Smooth muscle cell of the brain vasculature (primary cell): ENCODE data around the gene UBAC1.
"Not testable (repeated sequence)": the region's sequence is repeated elsewhere in the genome, so short reads cannot be mapped to it uniquely, and the experiment has no call there.

ENCODE experiments used
- DNase-seq: peaks from one replicate; pipeline ENCODE4 v3.0.0-alpha.2; 2012; ENCODE audit warnings: low read depth, low spot score

UBAC1 gene

DNA sequence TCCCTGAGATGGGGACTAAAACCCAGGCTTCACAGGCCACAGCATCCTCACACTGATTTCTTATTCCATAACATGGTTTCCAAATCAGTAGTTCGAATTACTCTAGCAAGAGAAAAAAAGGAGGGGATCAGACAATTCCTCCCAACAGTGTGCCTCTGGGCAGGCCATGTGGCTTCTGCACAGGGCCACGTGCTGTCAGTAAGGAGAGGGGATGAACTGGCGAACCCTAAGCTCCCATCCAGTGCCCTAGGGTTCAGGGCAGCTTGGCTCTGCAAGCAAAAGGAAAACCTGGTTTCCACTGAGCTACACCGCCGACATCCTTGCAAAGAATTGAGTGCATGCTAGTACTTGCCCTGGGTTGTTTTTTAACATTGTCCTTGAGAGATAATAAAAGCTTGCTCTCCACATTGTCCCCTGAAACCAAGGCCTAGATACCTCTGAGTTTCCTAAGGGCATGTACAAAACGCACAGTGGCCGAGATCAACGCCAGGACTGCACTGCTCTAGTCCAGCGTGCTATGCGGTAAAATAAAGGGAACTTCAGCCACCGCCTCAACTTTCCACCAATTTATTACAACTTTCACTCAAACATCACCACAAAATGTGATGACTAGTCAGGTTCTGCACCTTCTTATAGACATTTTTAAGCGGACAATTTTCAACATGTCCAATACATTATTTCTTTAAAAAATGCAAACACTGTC, 58.4 kb downstream of the UBAC1 start:
- no peak for DNase-seq

DNA sequence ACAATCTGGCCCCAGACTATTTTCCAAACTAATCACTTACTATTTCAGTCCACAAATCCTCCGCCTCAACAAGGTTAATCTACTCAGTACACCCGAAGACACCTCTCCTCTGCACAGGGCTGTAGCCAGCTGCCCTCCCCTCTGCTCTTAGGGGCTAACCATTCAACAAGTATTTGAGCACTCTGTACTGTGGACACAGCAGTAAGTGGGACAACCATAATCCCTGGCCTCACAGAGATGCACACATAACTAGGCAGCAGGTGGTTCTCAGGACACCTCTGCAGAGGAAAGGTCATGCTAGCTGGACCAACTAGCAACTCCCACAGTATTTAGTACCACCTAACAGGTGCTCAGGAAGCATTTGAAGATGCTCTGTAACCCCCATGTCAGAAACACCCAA, 59.3 kb downstream of the UBAC1 start:
- DNase-seq = no peak

DNA sequence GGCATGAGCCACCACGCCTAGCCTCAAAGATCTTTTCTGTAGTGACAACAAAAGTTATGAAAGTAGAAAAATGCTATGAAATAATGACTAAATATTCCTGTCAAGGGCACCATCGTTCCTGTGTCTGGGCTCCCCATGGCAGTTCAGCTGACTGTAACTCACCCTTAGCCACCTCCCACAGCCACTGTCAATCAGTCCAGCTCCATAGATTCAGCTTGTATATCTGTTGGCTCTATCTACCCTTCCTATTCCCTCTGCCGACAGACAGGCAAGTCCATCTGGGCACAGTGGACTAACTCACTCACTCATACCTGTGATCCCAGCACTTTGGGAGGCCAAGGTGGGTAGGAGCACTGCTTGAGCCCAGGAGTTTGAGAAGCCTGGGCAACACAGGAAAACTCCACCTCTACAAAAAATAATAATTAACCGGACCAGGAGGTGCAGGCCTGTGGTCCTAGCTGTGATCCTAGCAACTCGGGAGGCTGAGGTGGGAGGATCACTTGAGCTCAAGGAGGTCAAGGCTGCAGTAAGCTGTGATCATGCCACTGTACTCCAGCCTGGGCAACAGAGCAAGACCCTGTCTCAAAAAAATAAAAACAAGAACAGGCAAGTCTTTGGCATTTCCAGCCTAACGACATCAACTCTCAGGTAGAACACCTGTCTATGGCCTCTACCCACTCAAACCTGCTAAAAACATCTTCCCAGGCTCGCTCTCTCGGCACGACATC, 60.0 kb downstream of the UBAC1 start:
- no peak for DNase-seq

DNA sequence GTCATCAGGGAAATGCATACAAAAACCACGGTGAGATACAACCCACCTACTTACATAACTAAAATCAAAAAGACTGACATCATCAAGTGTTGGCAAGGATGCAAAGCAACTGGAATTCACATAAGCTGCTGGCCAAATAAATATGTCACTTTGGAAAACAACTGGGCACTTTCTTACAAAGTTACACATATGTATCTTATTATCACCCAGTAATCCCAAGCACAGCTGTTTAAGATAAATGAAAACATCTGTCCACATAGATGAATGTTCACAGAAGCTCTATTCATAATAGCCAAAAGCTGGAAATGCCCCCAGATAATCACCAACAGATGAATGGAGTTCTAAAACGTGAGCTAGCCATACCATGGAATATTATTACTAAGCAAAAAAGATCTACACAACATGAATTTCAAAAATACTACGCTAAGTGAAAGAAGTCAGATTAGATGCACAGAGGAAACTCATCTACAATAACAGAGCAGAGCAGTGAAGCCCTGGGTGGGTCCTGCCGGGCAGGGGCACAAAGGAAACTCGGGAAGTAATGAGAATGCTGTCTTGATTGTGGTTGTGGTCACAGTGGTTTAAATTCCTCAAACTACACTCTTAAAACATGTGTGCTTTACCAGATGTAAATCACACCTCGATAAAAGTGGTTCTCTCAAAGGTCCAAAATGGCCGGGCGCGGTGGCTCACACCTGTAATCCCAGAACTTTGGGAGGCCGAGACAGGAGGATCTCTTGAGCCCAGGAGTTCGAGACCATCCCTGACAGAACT, 62.4 kb downstream of the UBAC1 start:
- DNase-seq = no peak

DNA sequence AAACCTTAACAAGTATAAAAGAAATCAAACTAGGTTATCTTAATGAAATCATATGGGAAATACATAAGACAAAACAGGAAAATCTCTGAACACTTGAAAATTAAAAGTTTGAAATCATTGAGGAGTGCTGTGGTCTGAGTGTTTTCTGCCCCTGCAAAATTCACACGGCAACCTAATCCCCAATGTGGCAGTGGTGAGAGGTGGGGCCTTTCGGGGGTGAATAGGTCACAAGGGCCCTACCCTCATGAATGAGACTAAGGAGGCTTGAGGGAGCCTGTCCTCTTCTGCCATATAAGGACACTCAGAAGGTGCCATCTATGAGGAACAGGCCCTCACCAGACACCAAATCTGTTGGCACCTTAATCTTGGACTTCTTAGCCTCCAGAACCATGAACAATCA, 64.5 kb downstream of the UBAC1 start:
- DNase-seq = no peak

DNA sequence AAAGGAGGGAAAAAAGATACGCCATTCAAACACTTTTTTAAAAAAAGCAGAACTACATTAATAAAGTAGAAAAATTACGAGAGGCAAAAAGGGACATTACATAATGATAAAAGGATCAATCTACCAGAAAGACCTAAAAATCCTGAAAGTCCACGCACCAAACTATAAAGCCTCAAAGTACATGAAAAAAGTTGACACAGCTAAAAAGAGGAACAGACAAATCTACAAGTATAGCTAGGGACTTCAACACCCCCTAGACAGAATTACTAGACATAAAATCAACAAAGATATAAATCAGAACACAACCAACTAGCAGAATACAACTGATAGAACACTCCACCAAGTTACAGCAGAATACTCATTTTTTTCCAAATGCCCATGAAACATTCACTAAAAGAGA, 65.0 kb downstream of the UBAC1 start:
- DNase-seq = no peak

DNA sequence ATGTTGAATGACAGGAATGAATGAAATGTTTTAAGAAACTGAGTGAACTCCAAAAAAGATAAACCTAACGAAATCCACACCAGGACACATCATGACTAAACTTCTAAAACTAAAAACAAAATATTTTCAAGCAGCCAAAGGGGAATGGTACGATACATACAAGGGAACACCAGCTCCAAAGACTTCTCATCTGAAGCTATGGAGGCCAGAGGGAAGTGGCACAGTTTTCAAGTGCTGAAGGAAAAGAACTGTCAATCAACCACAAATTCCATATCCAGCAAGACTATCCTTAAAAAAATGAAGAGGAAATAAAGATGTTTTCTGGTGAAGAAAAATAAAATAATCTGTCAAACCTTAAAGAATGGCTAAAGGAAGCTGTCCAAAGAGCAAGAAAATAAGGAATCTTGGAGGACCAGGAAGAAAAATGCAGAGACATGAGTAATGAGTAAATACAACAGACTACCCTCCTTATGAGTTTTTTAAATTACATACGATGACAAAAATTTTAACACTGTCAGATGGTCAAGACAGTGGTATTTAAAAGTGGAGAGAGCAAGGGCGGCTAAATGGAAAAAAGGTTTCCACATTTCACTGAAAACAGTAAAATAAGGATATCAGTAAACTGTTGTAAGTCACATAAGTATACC, 65.8 kb downstream of the UBAC1 start:
- no peak for DNase-seq

DNA sequence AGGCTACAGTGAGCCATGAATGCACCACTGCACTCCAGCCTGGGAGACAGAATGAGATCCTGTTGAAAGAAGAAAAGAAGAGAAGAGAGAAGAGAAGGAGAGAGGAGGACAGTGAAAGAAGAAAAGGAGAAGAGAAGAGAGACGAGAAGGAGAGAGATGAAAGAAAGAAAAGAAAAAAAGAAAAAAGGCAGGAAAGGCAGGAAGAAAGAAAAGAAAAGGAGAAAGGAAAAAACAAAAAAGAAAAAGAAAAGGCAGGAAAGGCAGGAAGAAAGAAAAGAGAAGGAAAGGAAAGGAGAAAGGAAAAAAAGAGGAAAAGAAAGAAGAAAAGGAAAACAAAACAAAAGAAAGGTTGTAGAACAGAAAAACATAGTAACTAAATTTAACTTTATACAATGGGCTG, 68.1 kb downstream of the UBAC1 start:
- DNase-seq = no peak

DNA sequence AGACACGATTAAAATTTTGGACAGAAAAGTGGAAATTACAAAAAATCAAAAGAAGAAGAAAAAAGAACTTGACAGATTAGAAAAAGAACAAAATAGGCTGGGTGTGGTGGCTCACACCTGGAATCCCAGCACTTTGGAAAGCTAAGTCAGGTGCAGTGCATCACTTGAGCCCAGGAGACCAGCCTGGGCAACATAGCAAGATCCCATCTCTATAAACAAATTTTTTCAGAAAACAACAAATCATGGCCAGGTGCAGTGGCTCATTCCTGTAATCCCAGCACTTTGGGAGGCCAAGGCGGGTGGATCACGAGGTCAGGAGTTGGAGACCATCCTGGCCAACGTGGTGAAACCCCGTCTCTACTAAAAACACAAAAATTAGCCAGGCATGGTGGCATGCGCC, 68.8 kb downstream of the UBAC1 start:
- not testable (repeated sequence) for DNase-seq

DNA sequence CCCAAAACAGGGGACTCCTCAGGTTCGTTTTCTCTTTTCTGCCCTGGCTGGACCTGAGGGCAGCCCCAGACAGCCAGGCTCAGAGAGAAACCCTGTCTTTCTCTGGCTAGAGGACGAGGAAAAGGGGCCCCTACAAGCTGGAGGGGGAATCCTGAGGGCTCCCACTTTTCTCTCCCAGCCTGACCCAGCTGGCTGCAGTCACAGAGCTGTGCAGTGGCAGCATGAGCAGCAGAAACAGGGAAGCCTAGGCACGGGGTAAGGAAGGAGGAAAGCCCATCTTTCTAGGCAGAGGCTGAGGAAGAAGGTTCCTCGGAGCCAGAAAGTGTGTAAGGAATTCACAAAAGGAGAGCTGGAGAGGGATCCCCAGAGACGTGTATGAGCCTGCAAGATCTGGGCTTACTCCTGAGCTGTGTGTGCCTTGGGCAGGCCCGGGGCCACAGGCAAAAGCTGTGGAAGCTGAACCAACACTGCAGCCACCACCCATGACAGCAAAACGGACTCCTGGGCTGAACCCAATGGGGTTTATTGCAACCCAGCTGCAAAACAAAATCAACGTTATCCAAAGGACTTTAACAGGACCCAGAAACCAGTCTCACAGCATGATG, 70.0 kb downstream of the UBAC1 start:
- no peak for DNase-seq

DNA sequence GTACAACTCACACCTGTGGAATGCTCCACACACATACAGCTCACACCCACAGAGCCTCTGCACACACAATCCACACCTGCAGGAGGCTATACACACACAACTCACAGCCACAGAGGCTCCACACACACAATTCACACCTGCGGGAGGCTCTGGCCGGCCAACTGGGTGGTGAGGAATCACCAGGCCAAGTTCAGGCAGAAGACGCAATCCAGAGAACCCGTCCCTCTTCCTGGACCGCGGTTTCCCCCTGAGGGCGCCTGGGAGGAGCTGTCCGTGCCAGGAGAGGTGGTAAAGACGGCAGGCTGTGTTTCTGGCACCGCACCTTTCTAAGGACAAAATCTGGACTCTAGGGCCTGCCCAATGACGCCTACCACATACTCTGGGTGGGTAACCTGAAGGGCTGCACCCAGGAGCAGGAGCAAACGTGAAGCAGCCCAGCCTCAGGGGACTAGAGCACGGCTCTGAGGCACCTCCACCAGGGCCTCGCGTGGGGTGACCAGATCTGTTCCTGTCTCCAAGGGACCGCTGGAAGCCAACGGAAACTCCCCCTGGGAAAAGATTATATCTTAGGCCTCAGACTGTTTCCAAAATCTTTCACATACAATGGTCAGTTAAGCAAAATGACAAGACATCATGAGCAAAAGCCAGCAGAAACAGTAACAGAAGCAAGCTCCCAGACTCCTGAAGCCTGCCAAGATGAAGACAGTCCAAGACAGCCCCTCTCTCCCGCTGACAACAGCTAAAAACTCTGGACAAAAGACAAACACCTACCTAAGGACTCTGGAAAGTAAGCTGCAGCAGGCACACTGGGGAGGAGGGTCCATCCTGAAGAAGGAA, 70.8 kb downstream of the UBAC1 start:
- no peak for DNase-seq

DNA sequence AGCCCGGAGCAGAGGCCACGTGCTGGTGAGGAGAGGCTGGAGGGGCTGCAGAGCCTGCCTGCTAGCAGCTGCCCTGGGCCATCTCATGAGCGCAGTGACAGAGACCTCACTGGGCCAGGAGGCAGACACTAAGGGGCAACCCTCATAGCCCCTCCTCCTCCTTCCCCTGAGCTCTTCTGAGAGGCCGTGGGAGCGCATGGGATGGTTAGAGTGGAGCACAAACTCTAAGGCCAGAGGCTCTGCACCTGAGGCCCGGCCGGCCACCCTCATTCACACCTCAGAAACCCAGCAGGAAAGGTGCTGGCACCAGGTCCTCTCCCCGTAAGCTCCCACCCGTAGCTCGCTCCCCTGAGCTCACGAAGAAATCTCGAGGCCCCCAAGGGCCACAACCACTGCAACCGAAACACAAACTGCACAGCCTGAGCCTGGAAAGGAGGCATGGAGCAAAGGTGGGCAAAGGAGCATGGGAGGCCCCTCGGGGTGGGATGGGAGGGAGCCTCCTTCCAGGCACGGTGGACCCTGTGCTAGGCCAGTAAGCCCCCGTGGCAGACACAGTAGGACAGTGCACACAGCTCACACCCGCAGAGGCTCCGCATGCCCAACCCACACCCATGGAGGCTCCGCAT, 71.5 kb downstream of the UBAC1 start:
- DNase-seq = no peak

DNA sequence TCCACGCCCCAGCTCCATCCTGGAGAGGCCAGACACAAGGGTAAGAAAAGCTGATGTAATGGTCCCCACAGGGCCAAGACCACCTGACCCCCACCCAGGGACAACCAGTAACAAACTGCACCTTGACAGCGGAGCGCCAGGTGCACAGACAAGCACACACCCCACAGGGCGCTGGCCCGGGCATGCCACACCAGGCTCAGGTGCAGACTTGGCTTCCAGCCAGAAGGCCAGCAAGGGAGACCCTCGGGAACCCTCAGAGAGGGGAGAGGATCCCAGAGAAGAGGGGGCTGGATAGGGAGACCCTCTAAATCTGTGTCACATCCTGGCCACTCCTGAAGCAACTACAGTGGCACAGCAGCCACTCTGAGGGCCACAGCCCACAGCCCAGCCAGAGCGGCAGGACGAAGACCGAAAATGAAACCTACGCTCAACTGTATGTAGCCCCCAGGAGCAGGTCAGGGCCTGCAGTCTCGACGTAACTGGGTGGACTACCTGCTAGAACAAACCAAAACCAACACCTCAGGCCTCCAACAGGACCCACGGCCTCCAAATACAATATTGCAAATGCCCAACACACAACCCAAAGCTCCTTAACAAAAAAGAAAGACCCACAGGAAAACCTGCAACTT, 72.3 kb downstream of the UBAC1 start:
- no peak for DNase-seq

DNA sequence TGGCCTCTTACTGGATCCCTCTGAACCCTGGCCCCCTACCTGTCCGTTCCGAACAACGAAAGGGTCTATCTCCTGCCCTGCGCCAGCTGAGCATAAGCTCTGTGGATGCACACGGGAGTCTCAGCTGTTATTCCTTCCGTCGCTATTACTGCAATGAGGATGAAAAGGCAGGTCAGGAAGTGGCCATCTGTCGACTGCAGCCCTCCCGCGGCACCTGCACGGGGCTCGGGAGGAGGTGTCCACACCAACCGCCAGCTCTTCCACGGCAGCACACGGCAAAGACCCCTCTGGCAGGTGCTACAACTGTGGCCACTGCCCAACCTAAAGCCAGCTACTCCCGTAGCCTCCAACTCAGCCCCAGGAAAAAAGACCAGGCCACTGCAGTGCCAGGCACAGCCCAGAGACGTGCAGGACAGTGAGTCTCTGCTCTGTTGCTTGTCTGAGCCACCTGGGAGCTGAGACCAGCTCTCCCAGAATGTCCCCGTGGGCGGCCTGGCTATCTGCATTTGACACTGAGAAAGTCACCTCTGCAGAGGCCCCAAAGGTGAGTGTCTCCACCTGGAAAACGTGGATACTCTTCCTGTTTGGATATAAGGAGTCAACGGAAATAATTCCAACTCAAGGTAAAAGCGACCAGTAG, 72.9 kb downstream of the UBAC1 start:
- DNase-seq = no peak

DNA sequence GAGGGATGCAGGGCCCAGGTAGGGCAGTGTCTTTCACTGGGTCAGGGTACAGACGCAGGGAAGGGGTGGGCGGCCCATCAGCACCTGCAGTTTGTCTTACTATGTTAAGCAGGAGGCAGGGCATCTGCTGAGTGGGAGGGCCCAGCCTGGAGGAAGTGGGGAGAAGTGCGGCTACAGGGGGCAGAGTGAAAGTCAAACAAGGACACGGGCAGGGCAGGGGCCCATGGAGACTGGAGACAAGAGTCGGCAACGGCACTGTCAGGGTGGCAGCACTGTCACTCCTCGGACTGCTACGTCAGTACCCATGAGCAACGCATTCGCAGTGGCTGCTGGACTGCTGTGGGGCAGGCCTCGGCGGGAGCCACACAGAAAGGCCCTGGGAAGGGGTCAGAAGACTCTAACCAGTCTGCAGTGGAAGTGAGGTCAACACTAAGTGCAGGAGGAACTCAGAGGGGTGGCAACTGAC, 73.6 kb downstream of the UBAC1 start:
- no peak for DNase-seq

DNA sequence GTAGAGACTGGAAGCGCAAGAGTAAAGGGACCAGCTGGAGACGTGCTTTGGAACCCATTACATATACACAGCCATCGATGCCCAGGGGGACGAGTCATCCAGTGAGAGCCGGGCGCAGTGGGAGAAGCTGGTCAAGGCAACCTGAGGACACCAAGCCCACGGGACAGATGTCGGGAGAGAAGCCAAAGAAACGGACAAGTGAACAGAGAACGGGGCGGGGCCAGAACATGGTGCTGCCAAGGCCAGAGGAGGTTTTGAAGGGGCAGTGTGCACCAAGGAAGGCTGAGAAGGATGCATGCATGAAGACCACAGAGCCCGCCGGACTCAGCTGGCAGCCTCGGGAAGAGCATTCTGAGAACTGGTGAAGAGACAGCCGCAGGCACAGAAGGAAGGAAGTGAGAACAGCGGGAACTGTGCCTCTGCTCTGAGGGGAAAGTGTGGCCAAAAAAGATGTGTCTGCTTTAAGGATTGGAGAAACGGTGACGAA, 74.1 kb downstream of the UBAC1 start:
- no peak for DNase-seq

DNA sequence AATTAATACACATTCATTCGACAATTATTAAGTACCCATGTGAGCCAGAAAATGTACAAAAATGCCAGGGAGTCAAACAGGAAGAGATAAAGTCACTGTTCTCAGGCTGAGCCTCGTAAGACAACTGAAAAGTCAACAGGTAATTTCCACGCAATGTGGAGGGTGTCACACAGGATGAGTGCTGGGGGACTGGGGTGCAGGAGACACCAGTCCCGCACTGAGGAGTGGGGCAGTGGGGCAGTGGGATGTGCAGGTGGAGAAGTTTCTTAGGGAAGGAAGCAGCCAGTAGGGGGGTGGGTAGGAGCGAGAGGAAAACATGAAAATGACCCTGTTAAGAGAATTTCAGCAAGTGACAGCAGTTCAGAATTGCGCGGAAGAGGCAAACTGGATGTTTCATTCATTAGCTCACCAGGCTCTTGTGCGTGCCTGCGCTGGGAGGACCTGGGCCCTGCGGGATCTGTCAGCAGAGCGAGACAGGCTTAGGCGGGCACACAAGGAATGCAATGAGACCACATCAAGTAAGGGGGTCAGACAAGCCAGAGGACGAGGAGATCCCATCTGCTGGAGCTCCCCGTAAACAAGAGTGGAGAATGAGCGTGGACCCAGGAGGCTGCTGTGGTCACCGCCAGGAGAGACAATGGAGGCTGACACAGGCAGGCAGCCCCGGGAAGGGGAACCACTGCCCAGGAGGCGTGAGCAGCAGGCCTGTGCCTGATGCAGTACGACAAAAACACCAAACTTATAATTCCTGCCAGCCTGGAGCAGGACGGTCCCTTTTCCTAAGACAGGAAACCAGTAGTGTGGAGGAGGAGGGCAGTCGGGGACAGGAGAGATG, 74.8 kb downstream of the UBAC1 start:
- no peak for DNase-seq
